ENCODE results near the gene MYL12B. TPM values are rescaled to one million over a fixed set of nuclear protein-coding genes. Genes with fewer than 3 reads are reported as not detected.

MYL12B gene
- total and polyA plus RNA-seq, 11 donors, result 185 to 462 (median 223) TPM

- Histone ChIP-seq H3K9me3 (no peaks in the 10 kb centered on the region), H3K27ac (peak overlapping the region; percentile 7 to 97 (median 88)), H3K4me3 (peak overlapping the region in 10 of 12 donors; percentile 14 to 70 (median 46)), H3K36me3 (peaks cover 0 to 45% (median 14%) of the 10 kb centered on the region in 9 donors), H3K27me3 (no peaks in the 10 kb centered on the region), H3K4me1 (peaks cover 0 to 52% (median 26%) of the 10 kb centered on the region in 12 donors)
- peak in 2 of 4 donors; percentile 21 to 24 for ATAC-seq
- WGBS, 4 donors, result 65 to 82% (median 74%) methylated on average over 35 to 36 of the region's 36 CpGs
- DNase-seq, result no peak
- TF ChIP-seq POLR2A (IDR thresholded peaks at IDR 0.05), result no peak
- no peak for TF ChIP-seq CTCF (IDR thresholded peaks at IDR 0.05)
- intact Hi-C loops (cut with DNase I), result loop anchor here in 3 of 10 donors (5.0 to 10.0 kb wide), 3 partner anchors 32 to 60 kb away; partner anchors contain the start of gene MYL12A (in 1 of the 3)
Observed at GRCh38 chr18:3214855-3215637, 46.9 kb upstream of the MYL12B start.

- Histone ChIP-seq H3K36me3 (peaks cover 0 to 37% (median 14%) of the 10 kb centered on the region in 9 donors), H3K27ac (peak overlapping the region in 11 of 12 donors; percentile 77 to 97 (median 91)), H3K4me1 (peaks cover 0 to 45% (median 16%) of the 10 kb centered on the region in 12 donors), H3K9me3 (no peaks in the 10 kb centered on the region), H3K4me3 (peak overlapping the region in 11 of 12 donors; percentile 37 to 70 (median 61)), H3K27me3 (no peaks in the 10 kb centered on the region)
- intact Hi-C loops (cut with DNase I), result loop anchor here in 2 of 10 donors (5.0 to 10.0 kb wide), 2 partner anchors 35 to 62 kb away; no protein-coding TSS in a partner anchor
- TF ChIP-seq POLR2A (IDR thresholded peaks at IDR 0.05) (no peak), CTCF (IDR thresholded peaks at IDR 0.05) (no peak)
- WGBS, 4 donors, result 51 to 65% (median 60%) methylated on average over 5 of the region's 5 CpGs
- peak in 1 of 4 donors; percentile 0 for ATAC-seq
- DNase-seq, result no peak
Observed at GRCh38 chr18:3216987-3217386, 44.9 kb upstream of the MYL12B start.

- Histone ChIP-seq H3K9me3 (no peaks in the 10 kb centered on the region), H3K27ac (peak overlapping the region; percentile 77 to 97 (median 90)), H3K27me3 (no peaks in the 10 kb centered on the region), H3K4me3 (peak overlapping the region; percentile 4 to 70 (median 60)), H3K4me1 (peaks cover 0 to 34% (median 9%) of the 10 kb centered on the region in 12 donors), H3K36me3 (peaks cover 0 to 32% (median 14%) of the 10 kb centered on the region in 9 donors)
- DNase-seq, result peak in 1 of 5 donors; percentile 37
- peak; percentile 41 to 55 (median 53) for ATAC-seq
- TF ChIP-seq POLR2A (IDR thresholded peaks at IDR 0.05) (peak; percentile 12 to 54), CTCF (IDR thresholded peaks at IDR 0.05) (no peak)
- WGBS, 4 donors, result 15 to 19% (median 16%) methylated on average over 3 of the region's 3 CpGs
- intact Hi-C loops (cut with DNase I), result loop anchor here in 3 of 10 donors (2.0 to 10.0 kb wide), 3 partner anchors 29 to 63 kb away; partner anchors contain the start of gene MYL12A (in 2 of the 3)
Observed at GRCh38 chr18:3217948-3218647, 43.8 kb upstream of the MYL12B start.
